Activated gamma-delta T cell treated with Interleukin-2 at 50 U/mL for 16 hours (primary cell): ENCODE results near the gene COL15A1.

Experiments
- DNase-seq: peaks from one replicate; pipeline ENCODE4 v3.0.0-alpha.2; 2020

Gene COL15A1

GRCh38 chr9:99063522-99063921, 119.8 kb downstream of the COL15A1 start:
- no peak for DNase-seq

- DNase-seq, result no peak
These were observed 122.9 kb downstream of the COL15A1 start for GRCh38 chr9:99066571-99066970.

- DNase-seq, result no peak
These were observed 125.4 kb downstream of the COL15A1 start for GRCh38 chr9:99069075-99069474.

GRCh38 chr9:99069546-99069945, 125.8 kb downstream of the COL15A1 start:
- DNase-seq, result no peak

GRCh38 chr9:99070681-99071080, 127.0 kb downstream of the COL15A1 start:
- no peak for DNase-seq

GRCh38 chr9:99071313-99072039, 127.8 kb downstream of the COL15A1 start:
- DNase-seq, result no peak

- DNase-seq, result no peak
These were observed 128.3 kb downstream of the COL15A1 start for GRCh38 chr9:99072040-99072394.

GRCh38 chr9:99073347-99073746, 129.6 kb downstream of the COL15A1 start:
- no peak for DNase-seq

- DNase-seq, result no peak
These were observed 130.5 kb downstream of the COL15A1 start for GRCh38 chr9:99073985-99074901.

- no peak for DNase-seq
These were observed 131.2 kb downstream of the COL15A1 start for GRCh38 chr9:99074902-99075245.

GRCh38 chr9:99075246-99075912, 131.7 kb downstream of the COL15A1 start:
- DNase-seq, result no peak

- DNase-seq, result no peak
These were observed 132.3 kb downstream of the COL15A1 start for GRCh38 chr9:99076030-99076429.

GRCh38 chr9:99076483-99077171, 132.9 kb downstream of the COL15A1 start:
- peak; percentile 57 for DNase-seq

GRCh38 chr9:99078717-99079116, 135.0 kb downstream of the COL15A1 start:
- no peak for DNase-seq

GRCh38 chr9:99079542-99079941, 135.8 kb downstream of the COL15A1 start:
- no peak for DNase-seq

- no peak for DNase-seq
These were observed 139.3 kb downstream of the COL15A1 start for GRCh38 chr9:99083051-99083450.

GRCh38 chr9:99085949-99086948, 142.5 kb downstream of the COL15A1 start:
- no peak for DNase-seq

GRCh38 chr9:99087462-99087861, 143.8 kb downstream of the COL15A1 start:
- no peak for DNase-seq

- DNase-seq, result no peak
These were observed 146.8 kb downstream of the COL15A1 start for GRCh38 chr9:99090336-99091130.

GRCh38 chr9:99092643-99093491, 149.2 kb downstream of the COL15A1 start:
- peak; percentile 40 for DNase-seq
